CD4-positive, CD25-positive, alpha-beta regulatory T cell (primary cell): Measurements from ENCODE around the gene CYBA. TPM values are rescaled to one million over a fixed set of nuclear protein-coding genes. Genes with fewer than 3 reads are reported as not detected.

ENCODE experiments used
- ATAC-seq, 2 donors: fragments of 150-1000 bp; cut with Tn5 transposase; one replicate each; pipeline ENCODE4 v1.10.0; 2021; ENCODE audit warnings: low read depth in 2 of 2, moderate number of reproducible peaks in 2 of 2, moderate library complexity in 1 of 2
- DNase-seq, 3 donors: peaks; one replicate each; pipeline versions ENCODE4 v3.0.0 to v3.0.0-alpha.2; 2012 to 2022; ENCODE audit warnings: mixed read lengths in 1 of 3
- H3K27ac ChIP-seq: one replicate; pipeline ENCODE4 v1.7.0; 2013; ENCODE audit warnings: mild to moderate bottlenecking, low read length; ENCODE audit not compliant: insufficient read depth, poor library complexity, severe bottlenecking
- H3K27me3 ChIP-seq: one replicate; pipeline ENCODE4 v1.7.0; 2013; ENCODE audit warnings: low read length; ENCODE audit not compliant: control insufficient read depth, insufficient read depth
- H3K36me3 ChIP-seq: one replicate; pipeline ENCODE4 v1.7.0; 2013; ENCODE audit warnings: mild to moderate bottlenecking, low read length, moderate library complexity; ENCODE audit not compliant: control insufficient read depth, insufficient read depth
- H3K4me1 ChIP-seq: 2 replicates; pipeline ENCODE4 v1.7.0; 2013; ENCODE audit warnings: mild to moderate bottlenecking, low read length; ENCODE audit not compliant: insufficient read depth, control insufficient read depth, poor library complexity, severe bottlenecking
- H3K4me3 ChIP-seq: one replicate; pipeline ENCODE4 v1.7.0; 2013; ENCODE audit warnings: low read depth, mild to moderate bottlenecking, low read length, moderate library complexity
- H3K9me3 ChIP-seq, 2 experiments: 1 replicate in 1 of 2; 2 replicates in 1 of 2; pipeline ENCODE4 v1.7.0; 2013; ENCODE audit warnings: low read length in 2 of 2, mild to moderate bottlenecking in 1 of 2, moderate library complexity in 1 of 2; ENCODE audit not compliant: control insufficient read depth in 2 of 2
- H3K27ac Mint-ChIP-seq, 3 donors: one replicate each; pipeline ENCODE4 v1.8.0; 2020 to 2022; ENCODE audit warnings: mild to moderate bottlenecking in 3 of 3, mixed read lengths in 3 of 3, moderate library complexity in 2 of 3
- H3K27me3 Mint-ChIP-seq: one replicate; pipeline ENCODE4 v1.8.0; 2022; ENCODE audit warnings: mild to moderate bottlenecking, mixed read lengths
- H3K36me3 Mint-ChIP-seq: one replicate; pipeline ENCODE4 v1.8.0; 2020; ENCODE audit warnings: mixed read lengths
- H3K4me1 Mint-ChIP-seq, 4 donors: one replicate each; pipeline ENCODE4 v1.8.0; 2020 to 2022; ENCODE audit warnings: mixed read lengths in 4 of 4, mild to moderate bottlenecking in 1 of 4
- H3K4me3 Mint-ChIP-seq, 4 donors: one replicate each; pipeline ENCODE4 v1.8.0; 2020 to 2022; ENCODE audit warnings: mild to moderate bottlenecking in 4 of 4, mixed read lengths in 4 of 4, moderate library complexity in 3 of 4
- H3K9me3 Mint-ChIP-seq, 7 donors: one replicate each; pipeline ENCODE4 v1.8.0; 2020 to 2022; ENCODE audit warnings: mixed read lengths in 7 of 7, mild to moderate bottlenecking in 3 of 7, moderate library complexity in 2 of 7
- polyA plus RNA-seq, 4 donors: library from polyadenylated mRNA; unstranded; fragments of 300-500 nt; fragmentation: Illumina TruSeq; gene quantifications; one replicate each; pipeline ENCODE4 v1.2.3, GENCODE V29; 2021
- total RNA-seq: library from RNA; stranded (reverse); gene quantifications from one replicate; pipeline ENCODE4 v1.2.3, GENCODE V29; 2022

CYBA gene
- total and polyA plus RNA-seq, 5 donors from 2014 or later, result 351 to 964 (median 715) TPM

GRCh38 chr16:88599092-88599733 is 51.6 kb downstream of the CYBA start:
- no peak for ATAC-seq
- peaks cover 0 to 20% (median 13%) of the 10 kb centered on the region in 4 donors for H3K4me1 Mint-ChIP-seq
- H3K27ac Mint-ChIP-seq, result no peak overlapping the region
- H3K27me3 Mint-ChIP-seq, result no peaks in the 10 kb centered on the region
- H3K27me3 ChIP-seq, result no peaks in the 10 kb centered on the region
- H3K27ac ChIP-seq, result no peak overlapping the region
- H3K9me3 Mint-ChIP-seq, result no peaks in the 10 kb centered on the region
- H3K4me1 ChIP-seq, result no peaks in the 10 kb centered on the region
- peaks cover 50% of the 10 kb centered on the region for H3K36me3 ChIP-seq
- H3K4me3 ChIP-seq, result no peak overlapping the region
- no peaks in the 10 kb centered on the region for H3K9me3 ChIP-seq
- no peak for DNase-seq
- no peak overlapping the region for H3K4me3 Mint-ChIP-seq
- peaks cover 22% of the 10 kb centered on the region for H3K36me3 Mint-ChIP-seq

DNA sequence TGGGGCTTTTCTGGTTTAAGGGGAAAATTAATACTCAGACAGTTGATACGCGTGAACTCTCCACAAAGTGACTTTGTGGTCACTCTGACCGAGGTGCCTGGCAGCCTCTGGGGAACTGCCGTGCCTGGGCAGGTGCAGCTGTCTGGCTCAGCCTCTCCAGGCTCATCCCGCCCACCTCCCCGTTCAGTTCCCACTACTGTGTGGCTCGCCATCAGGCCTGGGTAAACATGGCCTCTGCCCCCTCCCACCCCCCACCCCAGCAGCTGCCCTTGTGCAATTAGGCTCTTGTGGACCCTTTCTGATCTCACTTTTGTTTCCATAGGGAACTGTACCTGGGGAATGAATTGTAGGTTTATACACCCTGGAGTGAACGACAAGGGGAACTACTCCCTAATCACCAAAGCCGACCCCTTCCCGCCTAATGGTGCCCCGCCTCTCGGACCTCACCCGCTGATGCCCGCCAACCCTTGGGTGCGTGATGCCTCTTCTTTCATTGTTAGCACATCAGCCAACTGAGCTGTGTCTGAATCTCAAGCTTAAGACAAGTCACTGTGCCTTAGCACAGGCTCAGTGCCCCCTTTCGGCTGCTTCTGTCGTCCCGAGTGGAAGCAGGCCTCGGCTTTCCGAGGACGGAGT is 52.9 kb downstream of the CYBA start:
- Mint-ChIP-seq H3K27ac (peak overlapping the region in 1 of 3 donors; percentile 44), H3K4me3 (no peak overlapping the region), H3K9me3 (no peaks in the 10 kb centered on the region), H3K27me3 (no peaks in the 10 kb centered on the region), H3K36me3 (peaks cover 25% of the 10 kb centered on the region), H3K4me1 (peaks cover 0 to 30% (median 14%) of the 10 kb centered on the region in 4 donors)
- H3K36me3 ChIP-seq, result peaks cover 59% of the 10 kb centered on the region
- DNase-seq (no peak), ATAC-seq (no peak)
- no peak overlapping the region for H3K27ac ChIP-seq
- H3K9me3 ChIP-seq, result no peaks in the 10 kb centered on the region
- no peak overlapping the region for H3K4me3 ChIP-seq
- peaks cover 9% of the 10 kb centered on the region for H3K4me1 ChIP-seq
- H3K27me3 ChIP-seq, result no peaks in the 10 kb centered on the region

GRCh38 chr16:88596483-88596882 is 54.4 kb downstream of the CYBA start:
- Mint-ChIP-seq H3K27me3 (no peaks in the 10 kb centered on the region), H3K36me3 (peaks cover 29% of the 10 kb centered on the region), H3K9me3 (no peaks in the 10 kb centered on the region), H3K27ac (peak overlapping the region in 2 of 3 donors; percentile 32 to 71), H3K4me1 (peaks cover 5 to 44% (median 24%) of the 10 kb centered on the region in 4 donors), H3K4me3 (no peak overlapping the region)
- no peak overlapping the region for H3K4me3 ChIP-seq
- no peaks in the 10 kb centered on the region for H3K27me3 ChIP-seq
- no peaks in the 10 kb centered on the region for H3K9me3 ChIP-seq
- no peak overlapping the region for H3K27ac ChIP-seq
- peaks cover 46% of the 10 kb centered on the region for H3K36me3 ChIP-seq
- DNase-seq (no peak), ATAC-seq (no peak)
- peaks cover 24% of the 10 kb centered on the region for H3K4me1 ChIP-seq

DNA sequence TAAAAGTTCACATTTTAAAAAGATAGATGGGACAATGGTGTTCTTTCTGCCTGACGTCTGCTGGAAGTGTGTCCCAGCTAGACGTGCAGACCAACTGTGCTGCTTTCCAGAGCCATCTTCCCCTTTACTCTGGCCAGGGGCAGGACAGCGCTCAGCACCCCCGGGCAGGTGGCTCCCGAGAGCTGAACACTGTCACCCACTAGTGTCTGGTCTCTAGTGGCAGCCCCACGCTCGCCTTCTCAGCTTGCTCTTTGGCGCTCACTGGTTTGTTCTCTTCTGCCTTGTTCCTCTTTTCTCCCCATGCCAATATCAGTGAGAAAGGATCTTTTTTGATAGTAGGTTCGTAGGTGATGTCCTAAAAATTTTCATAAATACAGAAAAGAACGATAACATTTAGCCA is 54.9 kb downstream of the CYBA start:
- Mint-ChIP-seq H3K36me3 (peaks cover 28% of the 10 kb centered on the region), H3K27me3 (no peaks in the 10 kb centered on the region), H3K27ac (peak overlapping the region in 2 of 3 donors; percentile 32 to 46), H3K9me3 (no peaks in the 10 kb centered on the region), H3K4me1 (peaks cover 5 to 50% (median 27%) of the 10 kb centered on the region in 4 donors), H3K4me3 (no peak overlapping the region)
- Histone ChIP-seq H3K27ac (no peak overlapping the region), H3K27me3 (no peaks in the 10 kb centered on the region), H3K4me1 (peaks cover 29% of the 10 kb centered on the region), H3K9me3 (no peaks in the 10 kb centered on the region), H3K4me3 (no peak overlapping the region), H3K36me3 (peaks cover 41% of the 10 kb centered on the region)
- no peak for ATAC-seq
- no peak for DNase-seq

GRCh38 chr16:88595101-88595500 is 55.8 kb downstream of the CYBA start:
- peaks cover 5 to 54% (median 31%) of the 10 kb centered on the region in 4 donors for H3K4me1 Mint-ChIP-seq
- Histone ChIP-seq H3K36me3 (peaks cover 34% of the 10 kb centered on the region), H3K4me3 (no peak overlapping the region), H3K27ac (no peak overlapping the region), H3K4me1 (peaks cover 37% of the 10 kb centered on the region), H3K27me3 (no peaks in the 10 kb centered on the region), H3K9me3 (no peaks in the 10 kb centered on the region)
- H3K9me3 Mint-ChIP-seq, result no peaks in the 10 kb centered on the region
- ATAC-seq (no peak), DNase-seq (no peak)
- peak overlapping the region in 2 of 3 donors; percentile 29 to 86 for H3K27ac Mint-ChIP-seq
- no peak overlapping the region for H3K4me3 Mint-ChIP-seq
- H3K36me3 Mint-ChIP-seq, result peaks cover 22% of the 10 kb centered on the region
- H3K27me3 Mint-ChIP-seq, result no peaks in the 10 kb centered on the region

GRCh38 chr16:88593910-88594309 is 56.9 kb downstream of the CYBA start:
- Histone ChIP-seq H3K36me3 (peaks cover 22% of the 10 kb centered on the region), H3K9me3 (no peaks in the 10 kb centered on the region), H3K27me3 (no peaks in the 10 kb centered on the region), H3K4me3 (no peak overlapping the region), H3K4me1 (peaks cover 45% of the 10 kb centered on the region), H3K27ac (peak overlapping the region; percentile 38)
- peak overlapping the region; percentile 20 to 98 (median 90) for H3K27ac Mint-ChIP-seq
- DNase-seq (no peak), ATAC-seq (no peak)
- H3K36me3 Mint-ChIP-seq, result peaks cover 22% of the 10 kb centered on the region
- no peaks in the 10 kb centered on the region for H3K27me3 Mint-ChIP-seq
- H3K4me1 Mint-ChIP-seq, result peaks cover 14 to 63% (median 41%) of the 10 kb centered on the region in 4 donors
- peak overlapping the region in 2 of 4 donors; percentile 33 to 36 for H3K4me3 Mint-ChIP-seq
- H3K9me3 Mint-ChIP-seq, result no peaks in the 10 kb centered on the region

DNA sequence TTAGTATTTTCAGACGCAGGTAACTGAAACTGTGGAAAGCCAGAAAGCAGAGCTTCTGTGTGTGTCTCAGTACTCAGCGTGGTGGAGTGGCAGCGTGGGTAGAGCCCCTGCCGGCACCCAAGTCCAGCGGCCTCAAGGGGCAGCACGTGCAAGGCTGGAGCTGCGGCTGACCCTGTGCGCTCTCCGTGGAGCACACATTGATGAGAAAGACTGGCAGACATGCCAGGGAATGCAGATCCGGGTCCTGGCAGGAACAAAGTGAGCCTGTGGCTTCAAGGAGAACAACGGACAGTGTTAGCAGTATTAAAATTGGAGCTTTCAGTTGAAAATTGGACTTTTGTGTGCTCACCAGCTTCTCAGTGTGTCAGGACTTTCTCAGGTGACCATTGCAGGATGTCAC is 57.4 kb downstream of the CYBA start:
- Mint-ChIP-seq H3K4me3 (peak overlapping the region in 1 of 4 donors; percentile 36), H3K9me3 (no peaks in the 10 kb centered on the region), H3K27me3 (no peaks in the 10 kb centered on the region), H3K4me1 (peaks cover 16 to 67% (median 45%) of the 10 kb centered on the region in 4 donors), H3K36me3 (peaks cover 22% of the 10 kb centered on the region), H3K27ac (peak overlapping the region; percentile 20 to 98 (median 90))
- no peak for ATAC-seq
- peaks cover 47% of the 10 kb centered on the region for H3K4me1 ChIP-seq
- H3K27me3 ChIP-seq, result no peaks in the 10 kb centered on the region
- H3K9me3 ChIP-seq, result no peaks in the 10 kb centered on the region
- no peak overlapping the region for H3K4me3 ChIP-seq
- peaks cover 19% of the 10 kb centered on the region for H3K36me3 ChIP-seq
- no peak for DNase-seq
- H3K27ac ChIP-seq, result peak overlapping the region; percentile 86
